Skeletal muscle satellite cell (primary cell): ENCODE data around the gene ERF.

Source experiments
- H3K27me3 ChIP-seq: 2 replicates; pipeline ENCODE4 v1.7.0; 2013; ENCODE audit warnings: low read length; ENCODE audit not compliant: control insufficient read depth, insufficient read depth
- H3K36me3 ChIP-seq: 2 replicates; pipeline ENCODE4 v1.7.0; 2013; ENCODE audit warnings: mild to moderate bottlenecking, control low read depth, low read length; ENCODE audit not compliant: insufficient read depth
- H3K4me1 ChIP-seq: 2 replicates; pipeline ENCODE4 v1.7.0; 2013; ENCODE audit warnings: low read length; ENCODE audit not compliant: control insufficient read depth, insufficient read depth
- H3K4me2 ChIP-seq: 2 replicates; pipeline ENCODE4 v1.7.0; 2013; ENCODE audit warnings: mild to moderate bottlenecking, low read length
- H3K4me3 ChIP-seq: 2 replicates; pipeline ENCODE4 v1.7.0; 2013; ENCODE audit warnings: low read length
- H3K9ac ChIP-seq: 2 replicates; pipeline ENCODE4 v1.7.0; 2013; ENCODE audit warnings: mild to moderate bottlenecking, low read depth, low read length, moderate library complexity
- H3K9me3 ChIP-seq: replicated peaks from 2 replicates; pipeline ENCODE4 v1.7.0; 2013; ENCODE audit warnings: mild to moderate bottlenecking, control low read depth, low read length

Gene ERF

DNA sequence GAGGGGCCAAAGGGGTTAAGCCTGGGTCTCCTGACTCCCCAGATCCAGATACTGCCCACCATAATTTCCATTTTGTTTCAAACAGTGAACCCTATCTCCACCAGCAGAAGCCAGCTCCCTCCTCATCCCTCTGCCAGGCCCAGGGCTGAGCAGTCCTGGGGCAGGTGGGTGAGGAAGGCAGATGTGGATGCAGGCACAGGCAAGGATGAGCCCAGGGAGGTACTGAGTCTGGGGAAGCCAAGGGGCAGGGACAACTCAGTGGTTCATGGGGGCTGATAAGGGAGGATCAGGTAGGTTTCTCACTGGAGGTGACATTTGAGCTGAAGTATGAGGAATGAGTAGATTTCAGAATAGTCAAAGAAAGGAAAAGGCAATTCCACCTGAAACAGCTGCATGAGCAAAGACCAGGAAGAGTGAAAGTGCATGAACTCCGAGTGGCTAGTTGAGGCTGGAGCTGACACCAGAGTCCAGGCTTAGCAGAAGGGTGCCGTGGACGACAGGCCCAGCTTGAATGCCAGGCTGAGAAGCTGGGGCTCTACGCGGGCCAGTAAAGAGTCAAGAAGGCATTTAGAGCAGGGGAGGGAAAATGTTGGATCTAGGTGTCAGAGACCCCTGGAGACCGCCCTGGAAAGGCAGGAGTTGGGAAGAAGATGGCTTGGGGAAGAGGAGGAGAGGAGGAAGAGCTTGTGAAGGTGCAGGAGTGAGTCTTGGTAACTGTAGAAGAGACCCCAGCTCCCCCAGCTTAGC lies 24.4 kb upstream of the ERF start:
- Histone ChIP-seq H3K9ac (peak overlapping the region; percentile 77), H3K4me2 (peak overlapping the region; percentile 98), H3K4me1 (peaks cover 72% of the 10 kb centered on the region), H3K36me3 (peaks cover 17% of the 10 kb centered on the region), H3K4me3 (peak overlapping the region; percentile 89), H3K27me3 (no peaks in the 10 kb centered on the region), H3K9me3 (no peaks in the 10 kb centered on the region)

GRCh38 chr19:42278452-42279154 lies 23.7 kb upstream of the ERF start:
- Histone ChIP-seq H3K4me2 (peak overlapping the region; percentile 98), H3K9ac (peak overlapping the region; percentile 72), H3K9me3 (no peaks in the 10 kb centered on the region), H3K36me3 (peaks cover 25% of the 10 kb centered on the region), H3K4me1 (peaks cover 72% of the 10 kb centered on the region), H3K27me3 (no peaks in the 10 kb centered on the region), H3K4me3 (peak overlapping the region; percentile 89)

DNA sequence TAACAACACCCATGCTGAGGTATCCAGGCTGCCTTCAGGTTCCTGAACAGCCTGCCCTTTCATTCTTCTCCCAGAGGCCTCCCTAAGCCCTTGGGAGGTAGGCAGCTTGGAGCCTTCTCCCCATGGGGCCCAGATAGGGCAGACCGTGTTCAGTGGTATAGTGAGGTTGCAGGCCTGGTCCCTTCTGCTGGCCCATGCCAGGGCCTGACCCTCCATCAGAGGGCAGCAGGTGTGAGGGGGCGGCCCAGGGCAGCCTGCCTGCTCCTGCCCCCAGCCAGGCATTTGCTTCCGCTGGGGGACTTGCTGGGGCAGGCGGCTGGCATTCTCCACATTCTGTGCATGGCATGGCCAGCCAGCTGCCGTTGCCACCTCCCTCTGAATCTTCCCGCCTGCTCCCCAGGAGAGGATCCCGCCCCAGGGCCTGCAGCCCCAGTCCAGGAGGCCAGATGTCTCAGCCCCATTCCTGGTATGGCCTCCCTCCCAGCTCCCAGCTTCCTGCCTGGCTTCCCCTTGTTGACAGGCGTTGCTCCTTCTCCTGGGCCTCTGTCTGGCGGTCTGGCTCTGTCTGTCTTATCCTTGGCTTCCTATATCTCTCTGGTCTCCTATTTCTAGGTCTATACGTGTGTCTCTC lies 23.0 kb upstream of the ERF start:
- peak overlapping the region; percentile 98 for H3K4me2 ChIP-seq
- no peaks in the 10 kb centered on the region for H3K9me3 ChIP-seq
- H3K4me1 ChIP-seq, result peaks cover 66% of the 10 kb centered on the region
- peaks cover 31% of the 10 kb centered on the region for H3K36me3 ChIP-seq
- peak overlapping the region; percentile 41 for H3K4me3 ChIP-seq
- H3K9ac ChIP-seq, result peak overlapping the region; percentile 72
- no peaks in the 10 kb centered on the region for H3K27me3 ChIP-seq

GRCh38 chr19:42276821-42277220 lies 21.9 kb upstream of the ERF start:
- H3K4me2 ChIP-seq, result no peak overlapping the region
- peaks cover 31% of the 10 kb centered on the region for H3K36me3 ChIP-seq
- peaks cover 55% of the 10 kb centered on the region for H3K4me1 ChIP-seq
- no peak overlapping the region for H3K4me3 ChIP-seq
- H3K9ac ChIP-seq, result no peak overlapping the region
- H3K9me3 ChIP-seq, result no peaks in the 10 kb centered on the region
- no peaks in the 10 kb centered on the region for H3K27me3 ChIP-seq

- Histone ChIP-seq H3K4me3 (no peak overlapping the region), H3K4me1 (peaks cover 51% of the 10 kb centered on the region), H3K36me3 (peaks cover 31% of the 10 kb centered on the region)
Observed at GRCh38 chr19:42276284-42276683, 21.4 kb upstream of the ERF start.

GRCh38 chr19:42275517-42275916 lies 20.6 kb upstream of the ERF start:
- Histone ChIP-seq H3K9me3 (no peaks in the 10 kb centered on the region), H3K36me3 (peaks cover 31% of the 10 kb centered on the region), H3K4me2 (no peak overlapping the region), H3K4me1 (peaks cover 56% of the 10 kb centered on the region), H3K27me3 (no peaks in the 10 kb centered on the region), H3K9ac (peak overlapping the region; percentile 36), H3K4me3 (no peak overlapping the region)

More at GRCh38 chr19:42276284-42276683, 21.4 kb upstream of the ERF start:
- no peaks in the 10 kb centered on the region for H3K9me3 ChIP-seq
- no peak overlapping the region for H3K4me2 ChIP-seq
- no peak overlapping the region for H3K9ac ChIP-seq
- H3K27me3 ChIP-seq, result no peaks in the 10 kb centered on the region

GRCh38 chr19:42275103-42275502 lies 20.2 kb upstream of the ERF start:
- Histone ChIP-seq H3K9ac (peak overlapping the region; percentile 36), H3K36me3 (peaks cover 31% of the 10 kb centered on the region), H3K4me2 (no peak overlapping the region), H3K9me3 (no peaks in the 10 kb centered on the region), H3K27me3 (no peaks in the 10 kb centered on the region), H3K4me1 (peaks cover 60% of the 10 kb centered on the region), H3K4me3 (no peak overlapping the region)

- Histone ChIP-seq H3K9me3 (no peaks in the 10 kb centered on the region), H3K4me1 (peaks cover 58% of the 10 kb centered on the region), H3K4me2 (no peak overlapping the region), H3K36me3 (peaks cover 31% of the 10 kb centered on the region), H3K4me3 (no peak overlapping the region), H3K27me3 (no peaks in the 10 kb centered on the region), H3K9ac (no peak overlapping the region)
Observed at GRCh38 chr19:42274065-42274682, 19.2 kb upstream of the ERF start.

DNA sequence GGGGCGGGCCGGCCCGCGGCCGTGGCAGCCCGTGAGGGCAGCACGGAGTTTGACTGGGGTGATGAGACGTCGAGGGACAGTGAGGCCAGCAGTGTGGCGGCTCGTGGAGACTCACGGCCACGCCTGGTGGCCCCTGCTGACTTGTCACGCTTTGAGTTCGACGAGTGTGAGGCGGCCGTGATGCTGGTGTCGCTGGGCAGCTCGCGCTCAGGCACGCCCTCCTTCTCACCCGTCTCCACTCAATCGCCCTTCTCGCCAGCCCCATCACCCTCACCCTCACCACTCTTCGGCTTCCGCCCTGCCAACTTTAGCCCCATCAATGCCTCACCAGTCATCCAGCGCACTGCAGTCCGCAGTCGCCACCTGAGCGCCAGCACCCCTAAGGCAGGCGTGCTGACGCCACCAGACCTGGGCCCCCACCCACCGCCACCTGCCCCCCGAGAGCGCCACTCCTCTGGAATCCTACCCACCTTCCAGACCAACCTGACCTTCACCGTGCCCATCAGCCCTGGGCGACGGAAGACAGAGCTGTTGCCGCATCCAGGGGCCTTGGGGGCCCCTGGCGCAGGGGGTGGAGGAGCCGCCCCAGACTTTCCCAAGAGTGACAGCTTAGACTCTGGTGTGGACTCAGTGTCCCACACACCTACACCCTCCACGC lies 18.6 kb upstream of the ERF start:
- H3K9me3 ChIP-seq, result no peaks in the 10 kb centered on the region
- peaks cover 52% of the 10 kb centered on the region for H3K4me1 ChIP-seq
- H3K4me3 ChIP-seq, result no peak overlapping the region
- no peak overlapping the region for H3K4me2 ChIP-seq
- no peaks in the 10 kb centered on the region for H3K27me3 ChIP-seq
- H3K36me3 ChIP-seq, result peaks cover 31% of the 10 kb centered on the region
- H3K9ac ChIP-seq, result no peak overlapping the region

GRCh38 chr19:42272989-42273406 lies 18.1 kb upstream of the ERF start:
- Histone ChIP-seq H3K27me3 (no peaks in the 10 kb centered on the region), H3K4me1 (peaks cover 46% of the 10 kb centered on the region), H3K4me2 (no peak overlapping the region), H3K4me3 (no peak overlapping the region), H3K9me3 (no peaks in the 10 kb centered on the region), H3K9ac (no peak overlapping the region), H3K36me3 (peaks cover 31% of the 10 kb centered on the region)

- Histone ChIP-seq H3K27me3 (no peaks in the 10 kb centered on the region), H3K9ac (no peak overlapping the region), H3K4me3 (no peak overlapping the region), H3K9me3 (no peaks in the 10 kb centered on the region), H3K4me1 (peaks cover 46% of the 10 kb centered on the region), H3K4me2 (no peak overlapping the region), H3K36me3 (peaks cover 31% of the 10 kb centered on the region)
Observed at GRCh38 chr19:42272535-42272897, 17.6 kb upstream of the ERF start.
